ENCODE results near the gene KIF20B.

The KIF20B gene

GRCh38 chr10:89785095-89785494, 83.7 kb downstream of the KIF20B start:
- no peak overlapping the region for H3K9ac ChIP-seq (ENCODE audit: low read length)
- no peak overlapping the region for H3K4me3 ChIP-seq (ENCODE audit: insufficient read depth, low read length, poor library complexity, severe bottlenecking)
- no peak overlapping the region for H3K27ac ChIP-seq (ENCODE audit: low read depth, low read length)
- no peaks in the 10 kb centered on the region for H3F3A ChIP-seq (ENCODE audit: insufficient read depth)
- H4K20me1 ChIP-seq (ENCODE audit: low read depth, low read length) = no peaks in the 10 kb centered on the region
- no peaks in the 10 kb centered on the region for H3K27me3 ChIP-seq (ENCODE audit: low read length)
- 0 out of 2 replicates have a peak, but pooled peaks cover 6% of the 10 kb centered on the region for H3K36me3 ChIP-seq (ENCODE audit: low read length)
- no peaks in the 10 kb centered on the region for H3K9me2 ChIP-seq (replicated peaks; ENCODE audit: insufficient read depth, low read length)
- H3K4me2 ChIP-seq (ENCODE audit: low read depth, low read length, poor library complexity, severe bottlenecking) = no peak overlapping the region
- no peak for TF ChIP-seq EZH2phosphoT487 (conservative IDR thresholded peaks at IDR 0.05; ENCODE audit: low read length)
- TF ChIP-seq, protein P1, sequence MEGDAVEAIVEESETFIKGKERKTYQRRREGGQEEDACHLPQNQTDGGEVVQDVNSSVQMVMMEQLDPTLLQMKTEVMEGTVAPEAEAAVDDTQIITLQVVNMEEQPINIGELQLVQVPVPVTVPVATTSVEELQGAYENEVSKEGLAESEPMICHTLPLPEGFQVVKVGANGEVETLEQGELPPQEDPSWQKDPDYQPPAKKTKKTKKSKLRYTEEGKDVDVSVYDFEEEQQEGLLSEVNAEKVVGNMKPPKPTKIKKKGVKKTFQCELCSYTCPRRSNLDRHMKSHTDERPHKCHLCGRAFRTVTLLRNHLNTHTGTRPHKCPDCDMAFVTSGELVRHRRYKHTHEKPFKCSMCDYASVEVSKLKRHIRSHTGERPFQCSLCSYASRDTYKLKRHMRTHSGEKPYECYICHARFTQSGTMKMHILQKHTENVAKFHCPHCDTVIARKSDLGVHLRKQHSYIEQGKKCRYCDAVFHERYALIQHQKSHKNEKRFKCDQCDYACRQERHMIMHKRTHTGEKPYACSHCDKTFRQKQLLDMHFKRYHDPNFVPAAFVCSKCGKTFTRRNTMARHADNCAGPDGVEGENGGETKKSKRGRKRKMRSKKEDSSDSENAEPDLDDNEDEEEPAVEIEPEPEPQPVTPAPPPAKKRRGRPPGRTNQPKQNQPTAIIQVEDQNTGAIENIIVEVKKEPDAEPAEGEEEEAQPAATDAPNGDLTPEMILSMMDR (IDR thresholded peaks at IDR 0.05; ENCODE audit: insufficient read depth, low read length, poor library complexity, severe bottlenecking) = no peak
- no peaks in the 10 kb centered on the region for H3K9me3 ChIP-seq (ENCODE audit: insufficient read depth, low read length)
- H3K79me2 ChIP-seq (ENCODE audit: insufficient read depth, low read length) = no peaks in the 10 kb centered on the region
- H2AFZ ChIP-seq (ENCODE audit: low read depth, low read length, severe bottlenecking) = no peak overlapping the region

GRCh38 chr10:89789188-89789877, 87.9 kb downstream of the KIF20B start:
- Histone ChIP-seq H3K79me2 (ENCODE audit: insufficient read depth, low read length) (no peaks in the 10 kb centered on the region), H3K27me3 (ENCODE audit: low read length) (no peaks in the 10 kb centered on the region), H3F3A (ENCODE audit: insufficient read depth) (no peaks in the 10 kb centered on the region), H2AFZ (ENCODE audit: low read depth, low read length, severe bottlenecking) (no peak overlapping the region), H3K9ac (ENCODE audit: low read length) (no peak overlapping the region), H3K4me2 (ENCODE audit: low read depth, low read length, poor library complexity, severe bottlenecking) (no peak overlapping the region), H3K36me3 (ENCODE audit: low read length) (no peaks in the 10 kb centered on the region), H3K4me3 (ENCODE audit: insufficient read depth, low read length, poor library complexity, severe bottlenecking) (no peak overlapping the region), H3K9me2 (replicated peaks; ENCODE audit: insufficient read depth, low read length) (no peaks in the 10 kb centered on the region), H3K27ac (ENCODE audit: low read depth, low read length) (no peak overlapping the region), H3K9me3 (ENCODE audit: insufficient read depth, low read length) (no peaks in the 10 kb centered on the region), H4K20me1 (ENCODE audit: low read depth, low read length) (no peaks in the 10 kb centered on the region)
- no peak for TF ChIP-seq EZH2phosphoT487 (conservative IDR thresholded peaks at IDR 0.05; ENCODE audit: low read length)
- TF ChIP-seq, protein P1 (IDR thresholded peaks at IDR 0.05; ENCODE audit: insufficient read depth, low read length, poor library complexity, severe bottlenecking) = no peak

- H3K4me3 ChIP-seq (ENCODE audit: insufficient read depth, low read length, poor library complexity, severe bottlenecking) = no peak overlapping the region
- TF ChIP-seq, protein P1 (IDR thresholded peaks at IDR 0.05; ENCODE audit: insufficient read depth, low read length, poor library complexity, severe bottlenecking) = no peak
- TF ChIP-seq EZH2phosphoT487 (conservative IDR thresholded peaks at IDR 0.05; ENCODE audit: low read length) = no peak
Observed at GRCh38 chr10:89792187-89792586, 90.8 kb downstream of the KIF20B start.

More at GRCh38 chr10:89792187-89792586, 90.8 kb downstream of the KIF20B start:
- Histone ChIP-seq H3K9ac (ENCODE audit: low read length) (no peak overlapping the region), H3K27me3 (ENCODE audit: low read length) (no peaks in the 10 kb centered on the region), H3K9me3 (ENCODE audit: insufficient read depth, low read length) (no peaks in the 10 kb centered on the region), H3F3A (ENCODE audit: insufficient read depth) (no peaks in the 10 kb centered on the region), H4K20me1 (ENCODE audit: low read depth, low read length) (no peaks in the 10 kb centered on the region), H3K36me3 (ENCODE audit: low read length) (no peaks in the 10 kb centered on the region), H3K79me2 (ENCODE audit: insufficient read depth, low read length) (no peaks in the 10 kb centered on the region), H3K27ac (ENCODE audit: low read depth, low read length) (no peak overlapping the region), H3K9me2 (replicated peaks; ENCODE audit: insufficient read depth, low read length) (no peaks in the 10 kb centered on the region), H2AFZ (ENCODE audit: low read depth, low read length, severe bottlenecking) (no peak overlapping the region), H3K4me2 (ENCODE audit: low read depth, low read length, poor library complexity, severe bottlenecking) (no peak overlapping the region)
